HepG2 (cell line): ENCODE results near the gene ARHGAP15. TPM values are rescaled to one million over a fixed set of nuclear protein-coding genes. Genes with fewer than 3 reads are reported as not detected.

ENCODE experiments used
- ATAC-seq: fragments of 200-7000 bp; cut with Tn5 transposase; 3 replicates; pipeline ENCODE4 v1.9.1; 2020; ENCODE audit warnings: mild to moderate bottlenecking, moderate library complexity
- BruUV-seq: library from RNA; stranded (reverse); fragments of 400-500 nt; replicated peaks from 2 replicates; lab custom pipeline; 2021; lab: Mats Ljungman, UMichigan
- CTCF ChIA-PET: fragments of 300-600 bp; formaldehyde crosslinking; extraction: SDS; loops from one replicate; lab custom pipeline; 2021; ENCODE audit warnings: low total read pairs, inconsistent platforms, low intra/inter-chr PET ratio; lab: Yijun Ruan, JAX
- POLR2A ChIA-PET: fragments of 350-600 bp; sonication (Branson Sonifier 250); formaldehyde crosslinking; loops from one replicate; lab custom pipeline; 2020; ENCODE audit warnings: antibody characterized with exemption, inconsistent platforms; lab: Yijun Ruan, JAX
- DNase-seq: peaks from one replicate; pipeline ENCODE4 v3.0.0-alpha.2; 2015; ENCODE audit warnings: low spot score
- FAIRE-seq: peaks from 3 replicates; lab custom pipeline; 2011; peaks lifted over from hg19 to GRCh38; lab: Jason Lieb, UNC
- H2AFZ ChIP-seq: one replicate; pipeline ENCODE4 v1.6.1; 2011; ENCODE audit warnings: low read length, inconsistent platforms
- H3K27ac ChIP-seq: fragments of 300-600 bp; 3 replicates; pipeline ENCODE4 v1.8.0; 2011; ENCODE audit warnings: mixed run types, mild to moderate bottlenecking, mixed read lengths, low read length, inconsistent platforms; ENCODE audit not compliant: insufficient read depth; ENCODE audit errors: extremely low read length
- H3K27me3 ChIP-seq, 2 experiments: fragments of 200-600 bp in 1 of 2; 2 replicates in 1 of 2; 3 replicates in 1 of 2; pipeline versions ENCODE4 v1.6.0 to v1.8.0; 2011; ENCODE audit warnings: low read length in 2 of 2, mild to moderate bottlenecking in 2 of 2, moderate library complexity in 2 of 2, inconsistent platforms in 1 of 2; ENCODE audit not compliant: insufficient read depth in 2 of 2, control insufficient read depth in 1 of 2
- H3K36me3 ChIP-seq, 2 experiments: fragments of 200-600 bp in 1 of 2; replicated peaks in 1 of 2; 2 replicates in 1 of 2; 3 replicates in 1 of 2; pipeline versions ENCODE4 v1.5.1 to v1.8.0; 2011; ENCODE audit warnings: low read length in 2 of 2, inconsistent platforms in 1 of 2; ENCODE audit not compliant: insufficient read depth in 2 of 2, control insufficient read depth in 1 of 2
- H3K4me1 ChIP-seq: 2 replicates; pipeline ENCODE4 v1.5.1; 2012; ENCODE audit warnings: low read length, inconsistent platforms; ENCODE audit not compliant: insufficient read depth
- H3K4me2 ChIP-seq: 2 replicates; pipeline ENCODE4 v1.6.0; 2011; ENCODE audit warnings: low read depth, low read length, inconsistent platforms
- H3K4me3 ChIP-seq, 3 experiments: fragments of 200-600 bp in 1 of 3; sonication (generic), shearing (Covaris generic) in 1 of 3; replicated peaks in 1 of 3; 2 replicates each; pipeline ENCODE4 v1.5.1; 2011 to 2016; ENCODE audit warnings: low read length in 3 of 3, inconsistent platforms in 2 of 3, low read depth in 2 of 3, mild to moderate bottlenecking in 2 of 3, control low read depth in 1 of 3, mixed read lengths in 1 of 3; ENCODE audit not compliant: insufficient read depth in 1 of 3
- H3K79me2 ChIP-seq: one replicate; pipeline ENCODE4 v1.6.1; 2011; ENCODE audit warnings: low read length, inconsistent platforms; ENCODE audit not compliant: insufficient read depth
- H3K9ac ChIP-seq: 2 replicates; pipeline ENCODE4 v1.6.0; 2011; ENCODE audit warnings: mild to moderate bottlenecking, low read depth, low read length, inconsistent platforms; ENCODE audit not compliant: insufficient read depth
- H3K9me3 ChIP-seq: 2 replicates; pipeline ENCODE4 v1.5.1; 2012; ENCODE audit warnings: mild to moderate bottlenecking, low read length
- H4K20me1 ChIP-seq: 2 replicates; pipeline ENCODE4 v1.6.0; 2011; ENCODE audit warnings: inconsistent platforms, mild to moderate bottlenecking, low read length, moderate library complexity; ENCODE audit not compliant: insufficient read depth
- BCL6 ChIP-seq: IDR thresholded peaks from 2 replicates; pipeline ENCODE4 v1.6.1; 2016; ENCODE audit warnings: missing genetic modification reagents, missing compliant biosample characterization
- FUBP1 ChIP-seq: sonication (generic); formaldehyde crosslinking; IDR thresholded peaks from 2 replicates; pipeline ENCODE4 v1.5.1; 2020; ENCODE audit warnings: missing genetic modification reagents, mild to moderate bottlenecking, borderline replicate concordance
- JARID2 ChIP-seq: sonication (generic); formaldehyde crosslinking; IDR thresholded peaks from 2 replicates; pipeline ENCODE4 v1.8.1; 2023; ENCODE audit warnings: missing genetic modification reagents, inconsistent platforms; ENCODE audit not compliant: insufficient replicate concordance
- NFE2 ChIP-seq: sonication (generic); formaldehyde crosslinking; IDR thresholded peaks from 2 replicates; pipeline ENCODE4 v1.4.0; 2020; ENCODE audit warnings: missing genetic modification reagents
- TOPORS ChIP-seq: sonication (generic); formaldehyde crosslinking; IDR thresholded peaks from 2 replicates; pipeline ENCODE4 v1.8.0; 2023; ENCODE audit warnings: mild to moderate bottlenecking, missing genetic modification reagents
- U2AF1 ChIP-seq: fragments of 200-400 bp; formaldehyde crosslinking; optimal IDR thresholded peaks from 2 replicates; pipeline ENCODE3; 2017; ENCODE audit warnings: mild to moderate bottlenecking, low read depth, low read length
- WGBS: methylation state at CpG from one replicate; pipeline ENCODE4 v1.1.6; 2017; ENCODE audit warnings: low lambda C conversion rate; 5-methylcytosine and 5-hydroxymethylcytosine counted together
- in situ Hi-C: cut with HindIII; loops from 2 replicates; pipeline ENCODE4 v1.10.0; 2017; ENCODE audit warnings: low pct_unique_long_range_greater_than_20kb; ENCODE audit not compliant: extremely low pct_ligation_motif_present
- intact Hi-C: fragments of 100-400 bp; cut with micrococcal nuclease; formaldehyde crosslinking; loops from one replicate; pipeline ENCODE4 v1.10.0; 2022; ENCODE audit not compliant: unreplicated experiment
- polyA plus RNA-seq, 8 experiments: library from polyadenylated mRNA; depleted of rRNA in 3 of 8; stranded (reverse) in 7 of 8; unstranded in 1 of 8; fragments of >200 nt; fragmentation: Illumina TruSeq in 4 of 8; extraction: Trizol in 4 of 8; gene quantifications; 2 replicates each; pipeline versions ENCODE4 v1.2.1 to v1.2.3, GENCODE V29; 2011 to 2016; ENCODE audit warnings: low read depth in 4 of 8, missing spikeins in 1 of 8, mixed read lengths in 1 of 8; ENCODE audit not compliant: insufficient read depth in 1 of 8
- total RNA-seq, 5 experiments: library from RNA; depleted of rRNA; stranded (reverse); fragments of >200 nt; fragmentation: Illumina TruSeq; extraction: Trizol; gene quantifications; 2 replicates each; pipeline ENCODE4 v1.2.3, GENCODE V29; 2016; ENCODE audit warnings: low read depth in 1 of 5
- TF ChIP-seq, protein P1 (sequence below): sonication (generic); formaldehyde crosslinking; IDR thresholded peaks from 2 replicates; pipeline ENCODE4 v1.4.0; 2020; ENCODE audit warnings: missing genetic modification reagents, borderline replicate concordance

ARHGAP15 gene
- total and polyA plus RNA-seq, 2 of the 13 experiments (the other 11 are each of a cell fraction or from before 2014, with no cell fraction given) = 0.04 TPM; not detected in 1

DNA sequence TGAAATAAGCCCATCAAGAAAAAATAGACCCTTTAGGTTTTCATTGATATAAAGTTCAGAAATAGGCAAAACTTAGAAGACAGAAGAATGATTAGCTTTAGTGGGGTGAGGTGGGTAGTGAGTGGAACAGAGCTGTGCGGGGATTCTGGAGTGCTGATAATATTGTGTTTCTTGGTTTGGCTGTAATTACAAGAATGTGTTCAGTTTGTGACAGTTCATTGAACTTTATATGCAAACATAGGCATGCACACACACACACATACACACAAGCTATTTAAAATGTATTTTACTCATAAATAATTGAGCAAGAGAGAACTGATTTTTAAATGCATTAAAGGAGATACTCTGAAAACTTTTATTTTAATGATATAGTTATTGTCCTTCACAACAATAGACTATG is 17.1 kb downstream of the ARHGAP15 start (continued):
- no peak for TF ChIP-seq JARID2
- no peak for TF ChIP-seq FUBP1

GRCh38 chr2:143146815-143147530 is 17.8 kb downstream of the ARHGAP15 start:
- 15% methylated on average over 7 of the region's 7 CpGs for WGBS
- Histone ChIP-seq H2AFZ (no peak overlapping the region), H3K4me2 (no peak overlapping the region), H3K4me3 (no peak overlapping the region), H3K9ac (no peak overlapping the region), H3K4me1 (no peaks in the 10 kb centered on the region), H3K27ac (no peak overlapping the region), H3K36me3 (no peaks in the 10 kb centered on the region), H3K79me2 (no peaks in the 10 kb centered on the region), H3K27me3 (no peaks in the 10 kb centered on the region), H4K20me1 (no peaks in the 10 kb centered on the region), H3K9me3 (no peaks in the 10 kb centered on the region)
- no peak for DNase-seq
- ChIA-PET POLR2A (no interaction called here), CTCF (no interaction called here)
- intact Hi-C loops = no loop called here
- no peak for FAIRE-seq
- no peak for ATAC-seq
- in situ Hi-C loops = no loop called here
- no TSS peak for BruUV-seq
- TF ChIP-seq, protein P1, sequence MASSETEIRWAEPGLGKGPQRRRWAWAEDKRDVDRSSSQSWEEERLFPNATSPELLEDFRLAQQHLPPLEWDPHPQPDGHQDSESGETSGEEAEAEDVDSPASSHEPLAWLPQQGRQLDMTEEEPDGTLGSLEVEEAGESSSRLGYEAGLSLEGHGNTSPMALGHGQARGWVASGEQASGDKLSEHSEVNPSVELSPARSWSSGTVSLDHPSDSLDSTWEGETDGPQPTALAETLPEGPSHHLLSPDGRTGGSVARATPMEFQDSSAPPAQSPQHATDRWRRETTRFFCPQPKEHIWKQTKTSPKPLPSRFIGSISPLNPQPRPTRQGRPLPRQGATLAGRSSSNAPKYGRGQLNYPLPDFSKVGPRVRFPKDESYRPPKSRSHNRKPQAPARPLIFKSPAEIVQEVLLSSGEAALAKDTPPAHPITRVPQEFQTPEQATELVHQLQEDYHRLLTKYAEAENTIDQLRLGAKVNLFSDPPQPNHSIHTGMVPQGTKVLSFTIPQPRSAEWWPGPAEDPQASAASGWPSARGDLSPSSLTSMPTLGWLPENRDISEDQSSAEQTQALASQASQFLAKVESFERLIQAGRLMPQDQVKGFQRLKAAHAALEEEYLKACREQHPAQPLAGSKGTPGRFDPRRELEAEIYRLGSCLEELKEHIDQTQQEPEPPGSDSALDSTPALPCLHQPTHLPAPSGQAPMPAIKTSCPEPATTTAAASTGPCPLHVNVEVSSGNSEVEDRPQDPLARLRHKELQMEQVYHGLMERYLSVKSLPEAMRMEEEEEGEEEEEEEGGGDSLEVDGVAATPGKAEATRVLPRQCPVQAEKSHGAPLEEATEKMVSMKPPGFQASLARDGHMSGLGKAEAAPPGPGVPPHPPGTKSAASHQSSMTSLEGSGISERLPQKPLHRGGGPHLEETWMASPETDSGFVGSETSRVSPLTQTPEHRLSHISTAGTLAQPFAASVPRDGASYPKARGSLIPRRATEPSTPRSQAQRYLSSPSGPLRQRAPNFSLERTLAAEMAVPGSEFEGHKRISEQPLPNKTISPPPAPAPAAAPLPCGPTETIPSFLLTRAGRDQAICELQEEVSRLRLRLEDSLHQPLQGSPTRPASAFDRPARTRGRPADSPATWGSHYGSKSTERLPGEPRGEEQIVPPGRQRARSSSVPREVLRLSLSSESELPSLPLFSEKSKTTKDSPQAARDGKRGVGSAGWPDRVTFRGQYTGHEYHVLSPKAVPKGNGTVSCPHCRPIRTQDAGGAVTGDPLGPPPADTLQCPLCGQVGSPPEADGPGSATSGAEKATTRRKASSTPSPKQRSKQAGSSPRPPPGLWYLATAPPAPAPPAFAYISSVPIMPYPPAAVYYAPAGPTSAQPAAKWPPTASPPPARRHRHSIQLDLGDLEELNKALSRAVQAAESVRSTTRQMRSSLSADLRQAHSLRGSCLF (CRISPR knock-in tag) = no peak
- TF ChIP-seq FUBP1 (no peak), NFE2 (no peak), TOPORS (CRISPR knock-in tag) (no peak), U2AF1 (no peak), BCL6 (CRISPR knock-in tag) (no peak)
